ENCODE results near the gene BAD.
"Not testable (repeated sequence)": the region's sequence is repeated elsewhere in the genome, so short reads cannot be mapped to it uniquely, and the experiment has no call there.

The BAD gene

DNA sequence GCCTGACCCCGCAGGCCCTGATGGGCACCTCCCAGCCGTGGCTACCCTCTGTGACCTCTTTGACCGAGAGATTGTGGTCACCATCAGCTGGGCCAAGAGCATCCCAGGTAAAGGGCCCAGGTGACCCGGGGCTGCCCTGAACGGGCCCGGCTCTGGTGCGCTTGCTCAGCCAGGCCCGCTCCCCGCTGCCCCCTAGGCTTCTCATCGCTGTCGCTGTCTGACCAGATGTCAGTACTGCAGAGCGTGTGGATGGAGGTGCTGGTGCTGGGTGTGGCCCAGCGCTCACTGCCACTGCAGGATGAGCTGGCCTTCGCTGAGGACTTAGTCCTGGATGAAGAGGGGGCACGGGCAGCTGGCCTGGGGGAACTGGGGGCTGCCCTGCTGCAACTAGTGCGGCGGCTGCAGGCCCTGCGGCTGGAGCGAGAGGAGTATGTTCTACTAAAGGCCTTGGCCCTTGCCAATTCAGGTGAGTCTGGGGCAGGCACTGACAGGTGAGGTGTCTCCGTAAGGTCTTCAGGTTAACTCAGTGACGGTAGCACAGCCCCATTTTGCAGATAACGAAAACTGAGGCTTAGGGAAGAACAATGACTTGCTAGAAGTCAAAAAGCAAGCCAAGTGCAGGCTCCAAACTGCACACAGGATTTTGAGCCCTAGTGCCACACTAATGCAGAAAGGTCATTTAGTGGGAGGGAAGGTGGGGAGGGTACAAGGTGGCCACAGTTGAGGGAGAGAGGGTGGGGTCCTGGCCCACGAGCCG, 30.5 kb upstream of the BAD start:
- H3K9me3 ChIP-seq (ENCODE audit: control insufficient read depth, low read length): no peaks in the 10 kb centered on the region
- H3K36me3 ChIP-seq (ENCODE audit: control insufficient read depth, insufficient read depth, low read length): peaks cover 2% of the 10 kb centered on the region
- no peak overlapping the region for H3K27ac ChIP-seq (ENCODE audit: insufficient read depth, low read depth, low read length, poor library complexity, severe bottlenecking)
- WGBS, 2 experiments: 91 to 92% methylated on average over 24 of the region's 24 CpGs
- peaks cover 8% of the 10 kb centered on the region for H3K4me1 ChIP-seq (ENCODE audit: control insufficient read depth, insufficient read depth, low read length)
- H3K27me3 ChIP-seq (ENCODE audit: control insufficient read depth, insufficient read depth, low read length, poor library complexity, severe bottlenecking): no peaks in the 10 kb centered on the region
- no peak overlapping the region for H3K4me3 ChIP-seq (ENCODE audit: insufficient read depth, low read depth, low read length)

DNA sequence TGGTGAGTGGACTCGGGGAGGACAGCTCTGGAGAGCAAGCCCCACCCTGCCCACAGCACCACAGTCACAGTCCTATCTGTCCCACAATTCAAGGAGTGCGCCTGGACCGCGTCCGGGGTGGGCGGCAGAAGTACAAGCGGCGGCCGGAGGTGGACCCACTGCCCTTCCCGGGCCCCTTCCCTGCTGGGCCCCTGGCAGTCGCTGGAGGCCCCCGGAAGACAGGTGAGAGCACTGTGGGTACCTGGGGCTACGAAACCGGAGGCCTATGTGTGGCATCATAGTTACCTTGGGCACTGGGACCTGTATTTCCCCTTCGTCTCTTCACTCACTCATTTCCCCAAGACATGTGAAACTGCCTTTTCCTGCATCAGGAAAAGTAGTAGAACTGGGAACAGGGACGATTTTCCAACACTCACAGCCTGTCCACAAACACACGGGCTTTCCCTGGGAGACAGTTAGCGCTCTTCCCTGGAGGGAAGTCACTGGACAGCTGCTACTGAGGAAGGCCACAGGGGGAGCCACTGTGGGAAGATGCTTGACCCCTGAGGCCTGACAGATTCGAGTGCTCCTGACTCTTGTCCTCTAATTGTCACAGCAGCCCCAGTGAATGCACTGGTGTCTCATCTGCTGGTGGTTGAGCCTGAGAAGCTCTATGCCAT, 29.8 kb upstream of the BAD start:
- peaks cover 2% of the 10 kb centered on the region for H3K36me3 ChIP-seq (ENCODE audit: control insufficient read depth, insufficient read depth, low read length)
- 94% methylated on average over 19 of the region's 19 CpGs for WGBS, 2 experiments
- H3K9me3 ChIP-seq (ENCODE audit: control insufficient read depth, low read length): no peaks in the 10 kb centered on the region
- no peak overlapping the region for H3K4me3 ChIP-seq (ENCODE audit: insufficient read depth, low read depth, low read length)
- no peak overlapping the region for H3K27ac ChIP-seq (ENCODE audit: insufficient read depth, low read depth, low read length, poor library complexity, severe bottlenecking)
- no peaks in the 10 kb centered on the region for H3K27me3 ChIP-seq (ENCODE audit: control insufficient read depth, insufficient read depth, low read length, poor library complexity, severe bottlenecking)
- H3K4me1 ChIP-seq (ENCODE audit: control insufficient read depth, insufficient read depth, low read length): peaks cover 8% of the 10 kb centered on the region

DNA sequence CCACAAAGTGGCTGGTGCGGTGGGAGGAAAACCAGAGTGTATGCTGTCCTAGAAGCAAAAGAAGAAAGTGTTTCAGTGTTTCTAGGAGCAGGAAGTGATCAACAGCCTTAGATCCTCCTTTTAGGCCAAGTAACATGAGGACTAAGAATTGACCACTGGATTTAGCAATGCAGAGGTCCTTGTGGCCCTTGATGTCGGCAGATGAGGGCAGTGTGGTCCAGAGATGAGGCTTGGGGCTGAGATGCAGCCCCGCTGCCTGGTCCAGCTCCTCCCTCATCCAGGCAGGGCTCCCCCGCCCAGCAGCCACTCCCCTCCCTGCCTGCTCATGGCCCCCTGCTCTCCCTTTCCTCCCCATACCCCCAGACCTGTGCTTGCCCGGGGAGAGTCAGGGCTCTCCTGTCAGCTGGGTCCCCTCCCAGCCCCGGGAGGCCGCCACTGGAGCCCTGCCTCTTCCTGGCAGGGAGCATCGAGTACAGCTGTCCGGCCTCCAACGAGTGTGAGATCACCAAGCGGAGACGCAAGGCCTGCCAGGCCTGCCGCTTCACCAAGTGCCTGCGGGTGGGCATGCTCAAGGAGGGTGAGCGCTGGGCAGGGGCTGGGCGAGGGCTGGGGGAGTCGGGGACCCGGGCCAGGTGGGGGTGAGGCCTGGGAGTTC, 29.2 kb upstream of the BAD start:
- Histone ChIP-seq H3K27ac (ENCODE audit: insufficient read depth, low read depth, low read length, poor library complexity, severe bottlenecking) (no peak overlapping the region), H3K4me1 (ENCODE audit: control insufficient read depth, insufficient read depth, low read length) (peaks cover 3% of the 10 kb centered on the region), H3K9me3 (ENCODE audit: control insufficient read depth, low read length) (no peaks in the 10 kb centered on the region), H3K36me3 (ENCODE audit: control insufficient read depth, insufficient read depth, low read length) (peaks cover 2% of the 10 kb centered on the region), H3K4me3 (ENCODE audit: insufficient read depth, low read depth, low read length) (no peak overlapping the region), H3K27me3 (ENCODE audit: control insufficient read depth, insufficient read depth, low read length, poor library complexity, severe bottlenecking) (no peaks in the 10 kb centered on the region)
- WGBS, 2 experiments: 90% methylated on average over 18 of the region's 18 CpGs

DNA sequence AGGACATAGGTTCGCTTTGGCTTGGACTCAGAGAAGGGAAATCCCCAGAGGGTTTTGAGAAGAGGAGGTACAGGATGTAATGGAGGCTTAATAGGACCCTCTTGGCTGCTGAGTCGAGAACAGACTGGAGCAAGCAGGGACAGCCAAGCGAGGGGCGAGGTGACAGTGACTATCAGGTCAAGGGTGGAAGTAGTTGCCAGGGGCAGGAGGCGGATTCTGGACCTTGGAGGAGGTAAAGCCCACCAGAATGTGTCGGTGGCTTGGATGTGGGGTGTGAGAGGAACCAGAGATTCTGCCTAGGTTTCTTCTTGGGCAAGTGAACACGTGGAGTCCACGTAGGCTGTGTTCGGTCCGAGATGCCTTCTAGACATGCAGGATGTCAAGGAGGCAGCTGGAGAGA, 28.5 kb upstream of the BAD start:
- Histone ChIP-seq H3K27ac (ENCODE audit: insufficient read depth, low read depth, low read length, poor library complexity, severe bottlenecking) (no peak overlapping the region), H3K4me3 (ENCODE audit: insufficient read depth, low read depth, low read length) (no peak overlapping the region), H3K36me3 (ENCODE audit: control insufficient read depth, insufficient read depth, low read length) (peaks cover 2% of the 10 kb centered on the region), H3K4me1 (ENCODE audit: control insufficient read depth, insufficient read depth, low read length) (peaks cover 3% of the 10 kb centered on the region), H3K27me3 (ENCODE audit: control insufficient read depth, insufficient read depth, low read length, poor library complexity, severe bottlenecking) (no peaks in the 10 kb centered on the region), H3K9me3 (ENCODE audit: control insufficient read depth, low read length) (no peaks in the 10 kb centered on the region)
- WGBS, 2 experiments: 93 to 95% methylated on average over 10 of the region's 10 CpGs

DNA sequence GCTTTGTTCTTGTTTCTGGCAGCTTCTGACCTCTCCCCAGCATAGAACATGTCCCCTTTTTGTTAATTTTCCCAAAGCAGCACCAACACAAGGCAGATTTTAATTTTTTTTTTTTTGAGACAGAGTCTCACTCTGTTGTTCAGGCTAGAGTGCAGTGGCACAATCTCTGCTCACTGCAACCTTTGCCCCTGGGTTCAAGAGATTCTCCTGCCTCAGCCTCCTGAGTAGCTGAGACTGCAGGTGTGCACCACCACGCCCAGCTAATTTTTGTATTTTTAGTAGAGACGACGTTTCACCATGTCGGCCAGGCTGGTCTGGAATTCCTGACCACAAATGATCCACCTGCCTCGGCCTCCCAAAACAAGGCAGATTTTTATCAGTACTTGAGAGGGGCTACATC, 23.3 kb upstream of the BAD start:
- not testable (repeated sequence) for H3K36me3 ChIP-seq (ENCODE audit: control insufficient read depth, insufficient read depth, low read length); H3K27ac ChIP-seq (ENCODE audit: insufficient read depth, low read depth, low read length, poor library complexity, severe bottlenecking); H3K9me3 ChIP-seq (ENCODE audit: control insufficient read depth, low read length); H3K4me3 ChIP-seq (ENCODE audit: insufficient read depth, low read depth, low read length); H3K4me1 ChIP-seq (ENCODE audit: control insufficient read depth, insufficient read depth, low read length)
- WGBS, 2 experiments: 91 to 97% methylated on average over 5 of the region's 5 CpGs
- peaks cover 12% of the 10 kb centered on the region for H3K27me3 ChIP-seq (ENCODE audit: control insufficient read depth, insufficient read depth, low read length, poor library complexity, severe bottlenecking)

DNA sequence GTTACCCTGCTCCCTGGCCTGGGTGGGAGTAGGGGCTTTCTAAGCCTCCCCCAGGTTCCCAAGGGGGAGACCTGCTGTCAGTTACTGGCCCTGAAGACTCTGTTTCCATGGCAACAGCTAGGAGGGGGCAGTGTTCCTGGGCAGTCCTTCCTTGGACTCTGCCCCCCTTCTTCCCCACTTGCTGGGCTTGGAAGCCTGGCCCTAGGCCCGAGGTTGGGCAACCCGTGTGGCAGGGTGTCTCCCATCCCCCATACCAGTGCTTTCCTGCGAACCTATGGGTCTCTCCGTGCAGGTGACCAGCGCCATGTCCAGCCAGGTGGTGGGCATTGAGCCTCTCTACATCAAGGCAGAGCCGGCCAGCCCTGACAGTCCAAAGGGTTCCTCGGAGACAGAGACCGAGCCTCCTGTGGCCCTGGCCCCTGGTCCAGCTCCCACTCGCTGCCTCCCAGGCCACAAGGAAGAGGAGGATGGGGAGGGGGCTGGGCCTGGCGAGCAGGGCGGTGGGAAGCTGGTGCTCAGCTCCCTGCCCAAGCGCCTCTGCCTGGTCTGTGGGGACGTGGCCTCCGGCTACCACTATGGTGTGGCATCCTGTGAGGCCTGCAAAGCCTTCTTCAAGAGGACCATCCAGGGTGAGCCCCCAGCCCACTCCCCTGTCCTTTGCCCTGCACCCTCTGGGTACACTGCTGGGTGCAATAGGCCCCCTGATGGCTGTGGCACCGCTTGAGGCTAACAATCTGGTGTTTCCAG, 22.6 kb upstream of the BAD start:
- peak overlapping the region; percentile 66 for H3K4me3 ChIP-seq (ENCODE audit: insufficient read depth, low read depth, low read length)
- no peak overlapping the region for H3K27ac ChIP-seq (ENCODE audit: insufficient read depth, low read depth, low read length, poor library complexity, severe bottlenecking)
- H3K4me1 ChIP-seq (ENCODE audit: control insufficient read depth, insufficient read depth, low read length): peaks cover 8% of the 10 kb centered on the region
- peaks cover 15% of the 10 kb centered on the region for H3K27me3 ChIP-seq (ENCODE audit: control insufficient read depth, insufficient read depth, low read length, poor library complexity, severe bottlenecking)
- H3K36me3 ChIP-seq (ENCODE audit: control insufficient read depth, insufficient read depth, low read length): no peaks in the 10 kb centered on the region
- H3K9me3 ChIP-seq (ENCODE audit: control insufficient read depth, low read length): no peaks in the 10 kb centered on the region
- WGBS, 2 experiments: 86 to 88% methylated on average over 15 of the region's 15 CpGs

DNA sequence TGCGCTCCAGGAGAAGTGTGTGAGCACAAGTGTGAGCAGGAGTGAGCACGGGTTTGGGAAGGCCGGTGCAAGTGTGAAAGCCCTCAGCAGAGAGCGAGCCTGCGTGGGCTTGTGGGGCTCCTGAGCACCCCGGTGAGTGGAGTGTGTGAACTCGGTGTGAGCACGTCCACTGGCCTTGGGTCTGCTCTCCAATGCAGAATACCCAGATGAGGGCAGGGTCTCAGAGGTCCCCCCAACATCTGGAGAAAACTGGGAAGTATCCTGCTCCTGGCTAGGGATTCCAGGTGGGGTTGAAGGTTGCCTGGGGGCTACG, 22.1 kb upstream of the BAD start:
- WGBS, 2 experiments: 28 to 32% methylated on average over 9 of the region's 9 CpGs
- Histone ChIP-seq H3K4me3 (ENCODE audit: insufficient read depth, low read depth, low read length) (peak overlapping the region; percentile 66), H3K9me3 (ENCODE audit: control insufficient read depth, low read length) (no peaks in the 10 kb centered on the region), H3K4me1 (ENCODE audit: control insufficient read depth, insufficient read depth, low read length) (peaks cover 8% of the 10 kb centered on the region), H3K27ac (ENCODE audit: insufficient read depth, low read depth, low read length, poor library complexity, severe bottlenecking) (no peak overlapping the region), H3K27me3 (ENCODE audit: control insufficient read depth, insufficient read depth, low read length, poor library complexity, severe bottlenecking) (peaks cover 20% of the 10 kb centered on the region), H3K36me3 (ENCODE audit: control insufficient read depth, insufficient read depth, low read length) (no peaks in the 10 kb centered on the region)

DNA sequence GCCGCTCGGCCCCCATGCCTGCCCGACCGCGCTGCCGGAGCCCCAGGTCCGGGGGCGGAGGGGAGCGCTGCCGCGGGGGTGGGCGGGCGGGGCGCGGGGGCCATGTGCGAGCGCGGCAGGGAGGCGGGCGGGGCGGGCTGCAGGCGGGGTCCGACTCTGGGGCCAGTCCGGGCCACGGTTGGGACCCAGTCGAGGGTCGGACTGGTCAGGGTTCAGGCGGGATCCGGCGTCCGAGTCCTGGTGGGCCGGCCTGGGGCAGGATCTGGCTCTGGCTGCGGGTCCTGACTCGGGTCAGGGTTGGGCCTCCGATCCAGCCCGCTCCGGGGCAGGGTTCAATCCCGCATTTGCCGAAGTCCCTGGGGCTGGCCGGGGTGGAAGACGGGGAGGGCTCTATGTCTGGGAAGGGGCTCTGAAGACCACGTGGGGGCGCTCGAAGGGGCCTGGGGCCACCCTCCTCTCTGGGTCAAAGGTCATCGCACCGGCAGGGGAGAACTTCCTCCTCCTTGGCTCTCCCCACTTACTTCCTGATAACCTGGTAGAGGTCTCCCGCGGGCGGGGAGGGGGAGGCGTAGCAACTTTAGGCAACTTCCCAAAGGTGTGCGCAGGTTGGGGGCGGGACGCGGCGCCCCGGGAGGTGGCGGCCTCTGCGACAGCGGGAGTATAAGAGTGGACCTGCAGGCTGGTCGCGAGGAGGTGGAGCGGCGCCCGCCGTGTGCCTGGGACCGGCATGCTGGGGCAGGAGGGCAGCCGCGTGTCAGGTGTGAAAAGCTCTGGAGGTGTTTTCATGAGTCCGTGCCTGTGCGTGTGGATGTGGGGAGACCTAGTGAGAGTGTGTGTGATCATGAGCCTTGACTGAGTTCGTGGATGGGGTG, 21.5 kb upstream of the BAD start:
- no peaks in the 10 kb centered on the region for H3K9me3 ChIP-seq (ENCODE audit: control insufficient read depth, low read length)
- WGBS, 2 experiments: 0 to 1% methylated on average over 71 of the region's 71 CpGs
- H3K27me3 ChIP-seq (ENCODE audit: control insufficient read depth, insufficient read depth, low read length, poor library complexity, severe bottlenecking): peaks cover 26% of the 10 kb centered on the region
- H3K4me3 ChIP-seq (ENCODE audit: insufficient read depth, low read depth, low read length): peak overlapping the region; percentile 66
- no peaks in the 10 kb centered on the region for H3K36me3 ChIP-seq (ENCODE audit: control insufficient read depth, insufficient read depth, low read length)
- peaks cover 8% of the 10 kb centered on the region for H3K4me1 ChIP-seq (ENCODE audit: control insufficient read depth, insufficient read depth, low read length)
- no peak overlapping the region for H3K27ac ChIP-seq (ENCODE audit: insufficient read depth, low read depth, low read length, poor library complexity, severe bottlenecking)

DNA sequence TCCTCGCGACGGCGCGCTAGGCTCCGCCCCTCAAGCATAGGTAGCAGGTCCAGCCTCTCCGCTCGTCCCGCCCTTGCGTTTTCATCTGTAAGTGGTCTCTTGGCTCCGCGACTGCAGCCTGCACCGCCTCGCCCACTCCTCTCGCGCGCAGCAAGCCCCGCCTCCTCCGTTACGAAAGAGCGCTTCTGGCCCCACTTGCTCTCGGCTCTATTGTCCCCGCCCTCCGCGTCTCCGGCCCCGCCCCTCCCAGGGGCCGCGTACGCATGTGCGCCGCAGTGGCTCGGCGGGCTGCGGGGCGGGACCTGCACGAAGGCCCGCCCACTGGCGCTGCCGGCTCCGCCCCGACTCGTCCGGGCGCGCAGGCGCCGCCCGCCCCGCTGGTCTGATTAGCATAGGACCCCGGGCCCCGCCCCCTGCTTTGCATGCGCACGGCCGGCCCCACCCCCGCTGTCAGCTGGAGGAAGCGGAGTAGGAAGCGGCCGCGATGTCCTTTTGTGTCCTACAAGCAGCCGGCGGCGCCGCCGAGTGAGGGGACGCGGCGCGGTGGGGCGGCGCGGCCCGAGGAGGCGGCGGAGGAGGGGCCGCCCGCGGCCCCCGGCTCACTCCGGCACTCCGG, 20.7 kb upstream of the BAD start, which contains the start of gene ESRRA:
Gene ESRRA (plus strand): TSS at position 450 of the 616 bp plus-strand sequence. CDS start 1,656 bp downstream, outside the sequence.
- H3K9me3 ChIP-seq (ENCODE audit: control insufficient read depth, low read length): no peaks in the 10 kb centered on the region
- H3K27ac ChIP-seq (ENCODE audit: insufficient read depth, low read depth, low read length, poor library complexity, severe bottlenecking): peak within 1 kb of the TSS; percentile 78
- WGBS, 2 experiments: 0% methylated on average over 81 of the region's 81 CpGs
- peak within 1 kb of the TSS; percentile 66 for H3K4me3 ChIP-seq (ENCODE audit: insufficient read depth, low read depth, low read length)
- H3K36me3 ChIP-seq (ENCODE audit: control insufficient read depth, insufficient read depth, low read length): no peaks in the 10 kb centered on the region
- H3K4me1 ChIP-seq (ENCODE audit: control insufficient read depth, insufficient read depth, low read length): peaks cover 13% of the 10 kb centered on the region
- H3K27me3 ChIP-seq (ENCODE audit: control insufficient read depth, insufficient read depth, low read length, poor library complexity, severe bottlenecking): peaks cover 34% of the 10 kb centered on the region

Data from ectodermal cell (in vitro differentiated cells).